ENCODE results near the gene CNTNAP2. TPM values are rescaled to one million over a fixed set of nuclear protein-coding genes. Genes with fewer than 3 reads are reported as not detected.

CNTNAP2 gene
- total and polyA plus RNA-seq, 2 of the 4 experiments (the other 2 are of a cell fraction), result not detected

DNA sequence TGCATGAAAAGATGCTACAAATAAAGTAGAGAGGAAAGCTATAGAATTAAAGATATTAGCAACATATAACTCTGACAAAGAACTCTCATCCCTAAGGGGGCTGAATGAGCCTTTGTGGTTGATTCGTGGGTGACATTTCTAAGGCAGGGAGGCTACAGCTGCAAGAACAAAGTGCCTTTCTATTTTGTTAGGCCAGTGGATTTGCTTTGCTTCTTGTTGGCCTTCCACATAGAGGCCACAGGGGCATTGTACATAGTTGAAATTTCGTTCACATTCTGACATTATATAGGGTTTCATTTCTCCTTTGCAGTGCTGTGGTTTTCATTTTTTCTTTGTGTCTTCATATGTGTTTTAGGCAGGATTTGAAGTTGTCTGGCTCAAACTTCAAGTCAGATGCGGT lies 1654.7 kb downstream of the CNTNAP2 start:
- Histone ChIP-seq H2BK20ac (ENCODE audit: low read depth, low read length) (no peak overlapping the region), H3K18ac (ENCODE audit: low read depth, low read length) (no peak overlapping the region), H3K56ac (ENCODE audit: extremely low read depth, insufficient read depth, low read length) (no peak overlapping the region), H3K14ac (replicated peaks; ENCODE audit: low read depth, low read length) (no peak overlapping the region), H3K4me1 (ENCODE audit: control insufficient read depth, insufficient read depth, low read length) (no peaks in the 10 kb centered on the region), H4K91ac (ENCODE audit: insufficient read depth, low read depth, low read length) (no peak overlapping the region), H3K9me1 (ENCODE audit: insufficient read depth, low read length) (no peaks in the 10 kb centered on the region), H2BK120ac (ENCODE audit: low read depth, low read length) (no peak overlapping the region), H3K79me1 (ENCODE audit: low read depth in 1 of 2, low read length in 2 of 2) (no peaks in the 10 kb centered on the region), H3K27ac (ENCODE audit: insufficient read depth, low read length) (no peak overlapping the region), H2AK5ac (ENCODE audit: low read depth, low read length) (no peak overlapping the region), H3K4me2 (ENCODE audit: low read depth, low read length) (no peak overlapping the region), H4K5ac (ENCODE audit: low read depth, low read length) (no peak overlapping the region), H2AK9ac (replicated peaks; ENCODE audit: low read depth, low read length, poor library complexity) (no peak overlapping the region), H3K4me3 (ENCODE audit: insufficient read depth, low read depth, low read length) (no peak overlapping the region), H3K4ac (ENCODE audit: low read depth, low read length) (no peak overlapping the region), H3K23ac (ENCODE audit: low read depth, low read length) (no peak overlapping the region), H4K8ac (ENCODE audit: low read depth in 2 of 2, low read length in 2 of 2) (no peak overlapping the region), H3K9me3 (ENCODE audit: control insufficient read depth, insufficient read depth, low read length) (peaks cover 6% of the 10 kb centered on the region), H2BK15ac (ENCODE audit: low read depth, low read length) (no peak overlapping the region), H3K9ac (ENCODE audit: low read depth, low read length) (no peak overlapping the region), H3K36me3 (ENCODE audit: control insufficient read depth, insufficient read depth, low read length) (no peaks in the 10 kb centered on the region), H4K20me1 (ENCODE audit: insufficient read depth, low read length) (no peaks in the 10 kb centered on the region), H2BK5ac (ENCODE audit: low read depth, low read length, poor library complexity, severe bottlenecking) (no peak overlapping the region), H2AFZ (replicated peaks; ENCODE audit: low read length, poor library complexity) (no peak overlapping the region), H3K27me3 (ENCODE audit: control insufficient read depth, insufficient read depth, low read length) (no peaks in the 10 kb centered on the region)
- dilution Hi-C loops (cut with HindIII; ENCODE audit: low sequenced_read_pairs, unreplicated experiment), result no loop called here
- in situ Hi-C loops (cut with MboI; ENCODE audit: low sequenced_read_pairs), result no loop called here
- POLR2A ChIA-PET (ENCODE audit: unreplicated experiment), result no interaction called here
- intact Hi-C loops (cut with micrococcal nuclease), result no loop called here
- ATAC-seq (ENCODE audit: low read depth) (no peak), DNase-seq (no peak)
- no TSS peak for BruUV-seq (replicated peaks)
- CTCF ChIA-PET, result no interaction called here
- no CpG with 5 or more reads among the region's 3 CpGs for WGBS, 2 experiments (ENCODE audit: extremely low coverage in 2 of 2, insufficient read length in 1 of 2)
- TF ChIP-seq RCOR1 (IDR thresholded peaks at IDR 0.05; ENCODE audit: insufficient replicate concordance, low read length) (no peak), RAD21 (IDR thresholded peaks at IDR 0.05; ENCODE audit: low read length) (no peak), FOS (IDR thresholded peaks at IDR 0.05; ENCODE audit: low read depth, low read length) (no peak), POLR2A (IDR thresholded peaks at IDR 0.05; ENCODE audit: low read depth, low read length) (no peak)
